CD1c-positive myeloid dendritic cell (primary cell): ENCODE measurements around the gene ZNF333.
"Not testable (repeated sequence)": the region's sequence is repeated elsewhere in the genome, so short reads cannot be mapped to it uniquely, and the experiment has no call there.

Experiments used
- DNase-seq: peaks from one replicate; pipeline ENCODE4 v3.0.0-alpha.2; 2016; ENCODE audit errors: extremely low spot score

Gene ZNF333

DNA sequence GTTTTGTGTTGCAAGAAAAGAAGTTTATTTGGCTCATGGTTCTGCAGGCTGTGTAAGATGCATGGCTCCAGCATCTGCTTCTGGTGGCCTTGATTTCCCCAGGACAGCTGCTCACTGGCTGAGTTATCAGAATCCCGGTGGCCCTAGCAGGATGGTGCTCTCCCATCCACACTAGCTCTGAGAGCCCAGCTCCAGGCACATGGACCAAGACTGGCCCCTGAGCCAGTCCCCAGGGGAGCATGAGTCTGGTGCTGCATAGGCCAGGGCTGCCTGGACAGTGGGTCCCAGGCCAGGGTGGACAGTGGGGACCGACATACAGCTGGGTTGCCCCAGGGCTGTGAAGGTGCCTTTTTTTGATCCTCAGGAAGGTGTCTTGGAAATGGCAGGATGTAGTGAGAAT lies 78.2 kb downstream of the ZNF333 start:
- no peak for DNase-seq

DNA sequence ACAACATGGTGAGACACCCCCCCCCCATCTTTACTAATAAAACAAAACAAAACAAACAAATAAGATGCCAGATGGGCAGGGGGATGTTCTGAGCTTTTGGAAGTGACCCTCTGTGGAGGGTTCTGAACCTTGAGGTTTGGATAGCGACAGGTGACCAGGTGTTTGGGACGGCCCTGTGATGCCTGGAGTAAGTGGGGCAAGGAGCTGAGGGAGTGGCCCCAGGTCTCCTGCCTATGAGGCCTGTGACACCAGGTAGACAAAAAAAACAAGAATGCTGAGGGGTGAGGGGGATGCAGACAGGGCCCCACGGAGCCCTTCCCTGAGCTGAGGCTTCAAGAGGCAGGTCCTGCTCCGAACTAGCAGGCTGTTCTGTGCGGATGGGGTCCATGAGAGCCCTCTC lies 79.4 kb downstream of the ZNF333 start:
- no peak for DNase-seq

DNA sequence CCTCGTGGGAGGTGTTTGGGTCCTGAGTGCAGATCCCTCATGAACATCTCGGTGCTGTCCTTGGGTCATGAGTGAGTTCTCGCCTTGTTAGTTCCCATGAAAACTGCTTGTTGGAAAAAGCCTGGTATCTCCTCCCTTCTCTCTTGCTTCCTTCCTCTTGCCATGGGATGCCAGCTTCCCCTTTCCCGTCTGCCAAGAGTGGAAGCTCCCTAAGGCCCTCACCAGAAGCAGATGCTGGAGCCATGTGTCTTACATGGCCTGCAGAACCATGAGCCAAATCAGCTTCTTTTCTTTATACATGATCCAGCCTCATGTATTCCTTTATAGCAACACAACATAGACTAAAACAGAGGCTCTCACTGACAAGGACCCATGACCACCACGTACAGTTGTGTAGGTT lies 80.3 kb downstream of the ZNF333 start:
- DNase-seq: no peak

DNA sequence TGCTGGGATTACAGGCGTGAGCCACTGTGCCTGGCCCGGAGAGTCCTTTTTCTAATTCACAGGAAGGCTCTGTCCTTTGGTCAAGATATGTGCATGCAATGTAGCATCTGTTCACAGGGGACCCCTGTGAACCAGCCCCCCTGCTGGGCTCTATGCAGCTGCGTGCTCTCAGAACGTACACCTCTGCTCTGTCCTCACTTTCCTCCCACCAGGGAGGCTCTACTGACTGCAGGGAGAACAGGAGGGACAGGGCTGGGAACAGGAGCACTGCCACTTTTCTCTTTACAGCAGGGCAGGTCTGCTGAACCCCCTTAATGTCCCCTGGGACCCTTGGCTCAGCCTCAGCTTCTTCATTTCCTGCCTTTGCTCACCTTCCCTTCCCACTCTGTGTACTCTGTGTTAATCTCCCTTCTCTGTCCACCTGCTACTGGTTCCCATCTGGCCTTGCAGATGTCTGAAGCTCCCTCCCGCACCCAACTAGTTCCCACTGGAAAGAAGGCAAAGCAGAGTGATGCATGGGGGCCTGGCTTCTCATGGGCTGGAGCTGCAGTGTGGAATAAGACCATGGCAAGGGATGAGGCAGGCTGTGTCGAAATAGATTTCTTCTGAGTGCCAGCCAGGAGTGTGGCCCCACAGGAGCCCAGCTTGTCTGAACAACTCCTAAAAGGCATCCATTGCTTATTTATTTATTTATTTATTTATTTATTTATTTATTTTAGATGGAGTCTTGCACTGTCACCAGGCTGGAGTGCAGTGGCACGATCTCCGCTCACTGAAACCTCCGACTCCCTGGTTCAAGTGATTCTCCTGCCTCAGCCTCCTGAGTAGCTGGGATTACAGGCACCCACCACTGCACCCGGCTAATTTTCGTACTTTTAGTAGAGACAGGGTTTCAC lies 81.3 kb downstream of the ZNF333 start:
- DNase-seq: no peak

DNA sequence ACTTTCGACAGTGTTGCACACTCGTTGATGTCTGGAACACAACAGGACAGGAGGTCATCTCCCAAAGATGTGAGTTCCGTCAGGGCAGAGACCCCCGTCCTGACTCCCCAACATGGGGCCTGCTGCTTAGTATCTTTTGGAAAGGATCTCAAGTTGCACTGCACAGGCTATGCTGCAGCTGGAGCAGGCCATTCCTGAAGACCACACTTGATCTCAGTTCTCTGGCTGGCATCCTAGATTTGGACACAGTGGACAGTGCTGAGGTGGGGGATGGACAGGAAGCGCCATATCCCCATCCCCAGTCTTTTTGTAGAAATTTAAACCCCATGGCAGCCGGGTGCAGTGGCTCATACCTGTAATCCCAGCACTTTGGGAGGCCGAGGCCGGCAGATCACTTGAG lies 82.6 kb downstream of the ZNF333 start:
- no peak for DNase-seq

DNA sequence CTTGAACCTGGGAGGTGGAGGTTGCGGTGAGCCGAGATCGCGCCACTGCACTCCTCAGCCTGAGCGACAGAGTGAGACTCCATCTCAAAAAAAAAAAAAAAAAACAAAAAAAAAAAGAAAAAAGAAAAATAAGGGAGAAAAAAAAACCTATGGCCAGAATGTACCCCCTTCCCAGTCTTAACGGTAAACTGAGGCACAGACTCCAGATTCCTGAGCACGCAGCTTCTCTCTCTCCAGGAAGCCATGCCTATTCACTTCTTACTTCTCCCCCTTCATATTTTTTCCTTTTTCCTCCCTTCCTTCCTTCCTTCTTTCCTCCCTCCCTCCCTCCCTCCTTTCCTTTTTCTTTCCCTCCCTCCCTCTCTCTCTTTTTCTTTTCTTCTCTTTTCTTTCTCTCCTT lies 83.1 kb downstream of the ZNF333 start:
- no peak for DNase-seq

DNA sequence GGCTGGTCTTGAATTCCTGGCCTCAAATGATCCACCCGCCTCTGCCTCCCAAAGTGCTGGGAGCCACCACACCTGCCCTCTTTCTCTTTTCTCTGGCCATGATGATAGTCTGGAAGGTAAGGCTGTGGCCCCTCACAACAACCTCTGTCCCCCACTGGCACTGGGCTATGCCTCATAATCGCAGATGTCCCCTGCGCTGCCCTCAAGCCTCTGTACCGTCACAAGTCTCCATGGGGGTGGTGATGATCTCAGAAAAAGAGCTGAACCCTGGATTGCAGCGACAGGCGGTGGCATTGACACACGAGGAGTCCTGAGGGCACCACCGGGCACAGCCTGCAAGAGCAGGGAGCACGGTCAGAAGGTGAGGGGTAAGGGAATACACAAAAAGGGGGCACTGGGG lies 83.9 kb downstream of the ZNF333 start:
- not testable (repeated sequence) for DNase-seq

DNA sequence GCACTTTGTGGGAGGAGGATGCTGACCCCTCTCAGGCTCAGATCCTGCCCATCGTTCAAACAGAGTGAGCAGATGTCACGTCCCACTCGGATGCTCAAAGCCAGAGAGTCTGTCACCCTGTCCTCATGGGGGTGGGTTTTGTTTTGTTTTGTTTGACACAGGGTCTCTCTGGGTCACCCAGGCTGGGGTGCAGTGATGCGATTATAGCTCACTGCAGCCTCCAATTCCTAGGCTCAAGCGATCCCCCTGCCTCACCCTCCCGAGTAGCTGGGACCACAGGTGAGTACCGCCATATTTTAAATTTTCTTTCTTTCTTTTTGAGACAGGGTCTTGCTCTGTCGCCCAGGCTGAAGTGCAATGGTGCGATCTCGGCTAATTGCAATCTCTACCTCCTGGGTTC lies 84.5 kb downstream of the ZNF333 start:
- DNase-seq: no peak

DNA sequence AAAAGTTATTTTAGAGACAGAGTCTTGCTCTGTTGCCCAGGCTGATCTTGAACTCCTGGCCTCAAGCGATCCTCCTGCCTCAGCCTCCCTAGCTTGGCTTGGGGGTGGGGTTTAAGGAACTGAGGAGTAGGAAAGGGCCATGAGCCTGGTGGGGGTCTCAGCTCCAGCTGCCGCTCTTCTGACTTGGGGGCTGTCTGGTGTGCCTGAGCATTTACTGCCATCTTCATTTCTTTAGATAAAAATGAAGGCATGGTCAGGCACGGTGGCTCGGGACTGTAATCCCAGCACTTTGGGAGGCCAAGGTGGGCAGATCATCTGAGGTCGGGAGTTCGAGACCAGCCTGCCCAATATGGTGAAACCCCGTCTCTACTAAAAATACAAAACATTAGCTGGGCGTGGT lies 85.5 kb downstream of the ZNF333 start:
- not testable (repeated sequence) for DNase-seq

DNA sequence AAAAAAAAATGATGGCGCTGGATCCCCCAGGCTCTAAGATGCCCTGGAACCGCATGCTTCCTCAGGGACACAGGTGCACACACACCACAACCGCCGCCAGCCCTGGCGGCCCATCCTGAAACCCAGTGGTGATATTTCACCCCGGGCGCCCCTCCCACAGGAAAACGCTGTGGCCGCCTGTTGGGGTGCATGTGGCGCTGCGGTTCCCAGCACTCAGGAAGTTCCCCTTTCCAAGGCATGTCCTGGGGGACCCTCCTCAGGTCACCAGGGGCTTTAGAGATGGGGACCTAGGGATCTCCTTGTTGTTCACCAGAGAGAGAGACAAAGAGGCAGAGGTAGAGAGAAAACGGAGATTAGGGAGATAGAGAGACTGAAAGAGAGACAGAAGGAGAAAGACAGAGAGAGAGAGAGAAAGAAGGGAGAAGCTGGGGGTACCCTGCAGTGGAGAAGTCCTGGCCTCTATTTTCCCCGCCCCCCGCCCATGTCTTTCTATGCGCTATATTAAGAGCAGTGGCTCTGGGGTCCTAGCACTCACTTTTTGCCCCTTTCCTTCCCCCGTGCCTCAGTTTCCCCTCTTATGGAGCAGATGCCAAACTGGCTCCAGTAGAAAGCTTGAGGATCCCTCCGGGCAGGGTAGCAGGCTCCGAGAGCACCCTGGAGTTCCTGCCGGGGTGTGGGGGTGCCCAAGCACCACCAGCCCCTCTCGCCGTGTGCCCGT lies 86.2 kb downstream of the ZNF333 start:
- peak; percentile 62 for DNase-seq

DNA sequence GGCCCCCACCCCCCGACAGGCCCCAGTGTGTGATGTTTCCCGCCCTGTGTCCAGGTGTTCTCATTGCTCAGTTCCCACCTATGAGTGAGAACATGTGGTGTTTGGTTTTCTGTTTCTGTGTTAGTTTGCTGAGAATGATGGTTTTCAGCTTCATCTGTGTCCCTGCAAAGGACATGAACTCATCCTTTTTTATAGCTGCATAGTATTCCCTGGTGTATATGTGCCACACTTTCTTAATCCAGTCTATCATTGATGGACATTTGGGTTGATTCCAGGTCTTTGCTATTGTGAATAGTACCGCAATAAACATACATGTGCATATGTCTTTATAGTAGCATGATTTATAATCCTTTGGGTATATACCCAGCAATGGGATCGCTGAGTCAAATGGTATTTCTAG lies 87.8 kb downstream of the ZNF333 start:
- DNase-seq: not testable (repeated sequence)

DNA sequence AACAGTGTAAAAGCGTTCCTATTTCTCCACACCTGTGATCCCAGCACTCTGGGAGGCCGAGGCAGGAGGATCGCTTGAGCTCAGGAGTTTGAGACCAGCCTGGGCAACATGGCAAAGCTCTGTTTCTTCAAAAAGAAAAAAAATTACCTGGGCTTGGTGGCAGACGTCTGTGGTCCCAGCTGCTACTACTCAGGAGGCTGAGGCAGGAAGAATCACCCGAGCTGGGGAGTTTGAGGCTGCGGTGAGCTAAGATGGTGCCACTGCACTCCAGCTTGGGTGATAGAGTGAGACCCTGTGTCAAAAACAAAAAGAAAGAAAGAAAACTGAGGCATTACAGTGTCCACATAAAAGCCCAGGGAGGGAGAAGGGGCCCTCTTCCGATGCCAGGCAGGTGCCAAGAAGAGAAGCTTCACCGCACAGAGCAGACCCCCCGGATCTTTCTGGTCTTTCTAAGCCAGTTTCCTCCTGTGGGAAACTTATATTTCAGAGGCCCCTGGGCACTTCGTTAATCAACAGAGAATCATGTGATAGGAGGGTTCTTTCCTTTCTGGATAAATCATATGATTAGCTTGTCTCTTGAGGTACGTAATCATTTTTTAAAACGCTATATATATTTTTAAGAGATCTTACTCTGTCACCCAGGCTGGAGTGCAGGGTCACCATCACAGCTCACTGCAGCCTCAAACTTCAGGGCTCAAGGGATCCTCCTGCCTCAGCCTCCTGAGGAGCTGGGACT lies 88.4 kb downstream of the ZNF333 start, which contains the start of gene ADGRE2:
ADGRE2 (minus strand) TSS at position 451 of the 736 bp plus-strand sequence. CDS start 1,804 bp downstream, outside the sequence.
- not testable (repeated sequence) for DNase-seq

DNA sequence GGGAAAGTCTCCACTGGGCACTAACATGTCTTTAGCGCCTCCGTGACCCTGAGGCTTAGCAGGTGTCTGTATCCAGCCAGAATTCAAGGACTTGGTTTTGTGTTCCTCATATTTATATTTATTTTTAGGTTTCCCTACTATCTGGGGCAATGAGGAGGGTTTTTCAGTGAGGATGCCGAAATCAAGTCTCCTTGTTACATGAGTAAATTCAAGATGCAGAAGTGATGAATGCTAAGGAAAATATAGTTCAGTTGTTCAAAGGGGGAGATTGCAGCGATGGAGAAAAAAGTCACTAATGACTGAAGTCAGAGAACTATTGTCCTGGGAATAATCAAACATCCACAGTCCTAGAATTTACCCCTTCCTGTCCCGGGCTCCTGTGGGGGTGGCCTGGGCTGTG lies 89.3 kb downstream of the ZNF333 start:
- no peak for DNase-seq

DNA sequence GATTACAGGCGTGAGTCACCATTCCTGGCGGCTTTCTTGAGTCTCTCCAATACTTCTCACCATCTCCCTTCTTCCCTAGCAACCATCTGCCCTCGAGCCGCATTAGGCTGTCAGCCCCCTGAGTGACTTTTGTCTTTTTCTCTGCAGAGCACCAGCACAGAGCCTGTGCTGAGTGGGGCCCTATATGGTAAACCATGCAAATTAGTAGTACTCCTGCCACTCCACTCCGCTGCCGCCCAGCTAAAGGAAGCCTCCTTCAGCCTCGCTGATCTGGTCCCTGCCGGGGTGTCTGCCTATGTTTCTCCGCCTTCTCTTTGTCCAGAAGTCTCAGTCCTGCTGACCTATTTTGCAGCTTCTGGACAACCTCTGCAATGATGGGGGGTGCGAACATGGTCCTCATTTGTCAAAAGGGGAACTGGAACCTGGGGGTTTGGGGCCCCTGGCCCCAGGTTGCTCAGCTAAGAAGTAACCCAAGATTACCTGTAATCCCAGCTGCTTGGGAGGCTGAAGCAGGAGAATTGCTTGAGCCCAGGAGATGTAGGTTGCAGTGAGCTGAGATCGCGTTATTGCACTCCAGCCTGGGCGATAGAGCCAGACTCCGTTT lies 90.9 kb downstream of the ZNF333 start:
- DNase-seq: peak; percentile 17

DNA sequence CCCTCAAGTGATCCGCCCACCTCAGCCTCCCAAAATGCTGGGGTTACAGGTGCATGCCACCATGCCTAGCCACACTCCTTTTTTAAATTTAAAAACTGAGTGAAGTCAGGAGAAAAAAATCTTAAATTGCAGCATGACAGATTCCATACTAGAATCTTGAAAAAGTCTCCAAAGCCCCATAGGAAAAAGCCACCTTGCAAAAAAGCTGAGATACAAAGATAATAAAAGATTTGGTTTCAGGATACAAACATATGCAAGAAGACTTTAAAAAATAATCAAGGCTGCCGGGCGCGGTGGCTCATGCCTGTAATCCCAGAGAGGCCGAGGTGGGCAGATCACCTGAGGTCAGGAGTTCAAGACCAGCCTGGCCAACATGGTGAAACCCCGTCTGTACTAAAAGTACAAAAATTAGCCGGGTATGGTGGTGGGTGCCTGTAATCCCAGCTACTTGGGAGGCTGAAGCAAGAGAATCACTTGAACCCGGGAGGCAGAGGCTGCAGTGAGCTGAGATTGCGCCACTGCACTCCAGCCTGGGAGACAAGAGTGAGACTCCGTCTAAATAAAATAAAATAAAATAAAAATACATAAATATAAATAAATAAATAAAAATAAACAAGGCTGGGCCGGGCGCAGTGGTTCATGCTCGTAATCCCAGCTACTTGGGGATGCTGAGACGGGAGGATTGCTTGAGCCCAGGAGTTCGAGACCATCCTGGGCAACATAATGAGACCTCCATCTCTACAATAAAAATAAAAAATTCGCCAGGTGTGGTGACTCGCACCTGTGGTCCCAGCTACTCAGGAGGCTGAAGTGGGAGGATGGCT lies 92.1 kb downstream of the ZNF333 start:
- DNase-seq: not testable (repeated sequence)

DNA sequence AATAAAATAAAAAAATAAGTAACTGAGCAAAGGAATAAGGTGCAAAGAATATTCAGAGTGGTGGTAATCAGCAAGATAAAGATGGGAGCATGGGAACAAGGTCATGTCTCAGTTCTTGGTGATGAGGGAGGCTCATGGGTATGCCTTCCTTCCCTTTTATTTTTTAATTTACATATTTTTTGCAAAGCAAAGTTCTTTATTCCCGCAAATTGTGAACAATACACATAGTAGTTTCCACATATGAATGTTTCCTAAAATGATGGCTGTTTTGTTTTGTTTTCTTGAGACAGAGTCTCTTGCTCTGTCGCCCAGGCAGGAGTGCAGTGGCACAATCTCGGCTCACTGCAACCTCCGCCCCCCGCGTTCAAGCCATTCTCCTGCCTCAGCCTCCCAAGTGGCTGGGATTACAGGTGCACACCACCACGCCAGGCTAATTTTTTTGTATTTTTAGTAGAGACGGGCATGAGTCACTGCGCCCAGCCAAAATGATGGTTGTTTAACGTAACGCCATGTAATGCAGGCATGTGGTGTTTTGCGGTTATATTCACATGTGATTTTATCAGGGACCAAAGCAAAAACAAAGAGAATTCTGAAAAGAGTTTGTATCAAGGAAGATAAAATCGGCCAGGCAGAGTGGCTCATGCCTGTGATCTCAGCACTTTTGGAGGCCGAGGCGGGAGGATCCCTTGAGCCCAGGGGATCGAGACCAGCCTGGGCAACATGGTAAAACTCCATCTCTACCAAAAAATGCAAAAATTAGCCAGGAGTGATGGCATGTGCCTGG lies 93.0 kb downstream of the ZNF333 start:
- peak; percentile 28 for DNase-seq
